HepG2 (cell line): ENCODE results near the gene SIRT7. TPM values are rescaled to one million over a fixed set of nuclear protein-coding genes. Genes with fewer than 3 reads are reported as not detected.

Source experiments
- ARNT2 ChIP-seq: sonication (generic); formaldehyde crosslinking; IDR thresholded peaks from 2 replicates; pipeline ENCODE4 v1.8.0; 2022; ENCODE audit warnings: mild to moderate bottlenecking, low read depth, missing genetic modification reagents, moderate library complexity
- DMTF1 ChIP-seq: sonication (generic); formaldehyde crosslinking; IDR thresholded peaks from 2 replicates; pipeline ENCODE4 v1.4.0; 2020; ENCODE audit warnings: mild to moderate bottlenecking, missing genetic modification reagents
- ETV5 ChIP-seq: IDR thresholded peaks from 2 replicates; pipeline ENCODE4 v1.6.1; 2018; ENCODE audit warnings: missing biosample characterization, missing genetic modification reagents, inconsistent platforms, borderline replicate concordance
- FOXC1 ChIP-seq: sonication (generic); formaldehyde crosslinking; IDR thresholded peaks from 2 replicates; pipeline ENCODE4 v1.8.0; 2022; ENCODE audit warnings: mild to moderate bottlenecking, missing genetic modification reagents, borderline replicate concordance
- HMG20A ChIP-seq: IDR thresholded peaks from 2 replicates; pipeline ENCODE4 v1.6.1; 2016; ENCODE audit warnings: borderline replicate concordance
- KLF6 ChIP-seq: IDR thresholded peaks from 2 replicates; pipeline ENCODE4 v1.8.0; 2016; ENCODE audit warnings: missing biosample characterization, missing genetic modification reagents
- MTF1 ChIP-seq: sonication (generic); formaldehyde crosslinking; IDR thresholded peaks from 2 replicates; pipeline ENCODE4 v1.5.0; 2020; ENCODE audit warnings: missing genetic modification reagents
- NKX3-1 ChIP-seq: sonication (generic); formaldehyde crosslinking; IDR thresholded peaks from 2 replicates; pipeline ENCODE4 v1.5.0; 2020; ENCODE audit warnings: missing genetic modification reagents
- SNAI1 ChIP-seq: sonication (generic); formaldehyde crosslinking; IDR thresholded peaks from 2 replicates; pipeline ENCODE4 v1.5.0; 2020; ENCODE audit warnings: mild to moderate bottlenecking, missing genetic modification reagents, borderline replicate concordance
- TOE1 ChIP-seq: sonication (generic); formaldehyde crosslinking; IDR thresholded peaks from 2 replicates; pipeline ENCODE4 v1.4.0; 2020; ENCODE audit warnings: mild to moderate bottlenecking, missing genetic modification reagents
- ZBTB20 ChIP-seq: sonication (generic); formaldehyde crosslinking; IDR thresholded peaks from 2 replicates; pipeline ENCODE4 v1.8.1; 2023; ENCODE audit warnings: missing genetic modification reagents, low read depth, mild to moderate bottlenecking, borderline replicate concordance
- ZFY ChIP-seq: sonication (generic); formaldehyde crosslinking; IDR thresholded peaks from 2 replicates; pipeline ENCODE4 v1.4.0; 2020; ENCODE audit warnings: missing genetic modification reagents
- ZNF180 ChIP-seq: sonication (generic); formaldehyde crosslinking; IDR thresholded peaks from 2 replicates; pipeline ENCODE4 v1.4.0; 2020; ENCODE audit warnings: low read depth, missing genetic modification reagents, borderline replicate concordance
- ZNF230 ChIP-seq: sonication (generic); formaldehyde crosslinking; IDR thresholded peaks from 2 replicates; pipeline ENCODE4 v1.4.0; 2020; ENCODE audit warnings: mild to moderate bottlenecking, missing genetic modification reagents
- ZNF253 ChIP-seq: sonication (generic); formaldehyde crosslinking; IDR thresholded peaks from 2 replicates; pipeline ENCODE4 v1.8.0; 2022; ENCODE audit warnings: mild to moderate bottlenecking, missing genetic modification reagents, borderline replicate concordance
- ZNF724P ChIP-seq: sonication (generic); formaldehyde crosslinking; IDR thresholded peaks from 2 replicates; pipeline ENCODE4 v1.8.0; 2022; ENCODE audit warnings: missing genetic modification reagents, borderline replicate concordance
- ZNF772 ChIP-seq: sonication (generic); formaldehyde crosslinking; IDR thresholded peaks from 2 replicates; pipeline ENCODE4 v1.5.0; 2020; ENCODE audit warnings: mild to moderate bottlenecking, missing genetic modification reagents
- polyA plus RNA-seq, 8 experiments: library from polyadenylated mRNA; depleted of rRNA in 3 of 8; stranded (reverse) in 7 of 8; unstranded in 1 of 8; fragments of >200 nt; fragmentation: Illumina TruSeq in 4 of 8; extraction: Trizol in 4 of 8; gene quantifications; 2 replicates each; pipeline versions ENCODE4 v1.2.1 to v1.2.3, GENCODE V29; 2011 to 2016; ENCODE audit warnings: low read depth in 4 of 8, missing spikeins in 1 of 8, mixed read lengths in 1 of 8; ENCODE audit not compliant: insufficient read depth in 1 of 8
- total RNA-seq, 5 experiments: library from RNA; depleted of rRNA; stranded (reverse); fragments of >200 nt; fragmentation: Illumina TruSeq; extraction: Trizol; gene quantifications; 2 replicates each; pipeline ENCODE4 v1.2.3, GENCODE V29; 2016; ENCODE audit warnings: low read depth in 1 of 5
- TF ChIP-seq, protein P1 (sequence below): sonication (generic); formaldehyde crosslinking; IDR thresholded peaks from 2 replicates; pipeline ENCODE4 v1.8.0; 2022; ENCODE audit warnings: missing genetic modification reagents, mild to moderate bottlenecking, borderline replicate concordance
- TF ChIP-seq, protein P2 (sequence below): IDR thresholded peaks from 2 replicates; pipeline ENCODE4 v1.6.1; 2016; ENCODE audit warnings: missing biosample characterization, missing genetic modification reagents, low read depth
- TF ChIP-seq, protein P3 (sequence below): sonication (generic); formaldehyde crosslinking; IDR thresholded peaks from 2 replicates; pipeline ENCODE4 v1.4.0; 2020; ENCODE audit warnings: missing genetic modification reagents; ENCODE audit errors: not compliant biosample characterization
- TF ChIP-seq, protein P4 (sequence below): sonication (generic); formaldehyde crosslinking; IDR thresholded peaks from 2 replicates; pipeline ENCODE4 v1.5.1; 2020; ENCODE audit warnings: mild to moderate bottlenecking, missing genetic modification reagents, moderate library complexity

Gene SIRT7
- total and polyA plus RNA-seq, 2 of the 13 experiments (the other 11 are each of a cell fraction or from before 2014, with no cell fraction given), result 8.3 to 24.8 TPM

GRCh38 chr17:81952792-81953228, 34.8 kb upstream of the SIRT7 start (continued):
- no peak for TF ChIP-seq ZNF772 (CRISPR knock-in tag)
- TF ChIP-seq, protein P1, sequence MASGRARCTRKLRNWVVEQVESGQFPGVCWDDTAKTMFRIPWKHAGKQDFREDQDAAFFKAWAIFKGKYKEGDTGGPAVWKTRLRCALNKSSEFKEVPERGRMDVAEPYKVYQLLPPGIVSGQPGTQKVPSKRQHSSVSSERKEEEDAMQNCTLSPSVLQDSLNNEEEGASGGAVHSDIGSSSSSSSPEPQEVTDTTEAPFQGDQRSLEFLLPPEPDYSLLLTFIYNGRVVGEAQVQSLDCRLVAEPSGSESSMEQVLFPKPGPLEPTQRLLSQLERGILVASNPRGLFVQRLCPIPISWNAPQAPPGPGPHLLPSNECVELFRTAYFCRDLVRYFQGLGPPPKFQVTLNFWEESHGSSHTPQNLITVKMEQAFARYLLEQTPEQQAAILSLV, result no peak
- TF ChIP-seq, protein P2, sequence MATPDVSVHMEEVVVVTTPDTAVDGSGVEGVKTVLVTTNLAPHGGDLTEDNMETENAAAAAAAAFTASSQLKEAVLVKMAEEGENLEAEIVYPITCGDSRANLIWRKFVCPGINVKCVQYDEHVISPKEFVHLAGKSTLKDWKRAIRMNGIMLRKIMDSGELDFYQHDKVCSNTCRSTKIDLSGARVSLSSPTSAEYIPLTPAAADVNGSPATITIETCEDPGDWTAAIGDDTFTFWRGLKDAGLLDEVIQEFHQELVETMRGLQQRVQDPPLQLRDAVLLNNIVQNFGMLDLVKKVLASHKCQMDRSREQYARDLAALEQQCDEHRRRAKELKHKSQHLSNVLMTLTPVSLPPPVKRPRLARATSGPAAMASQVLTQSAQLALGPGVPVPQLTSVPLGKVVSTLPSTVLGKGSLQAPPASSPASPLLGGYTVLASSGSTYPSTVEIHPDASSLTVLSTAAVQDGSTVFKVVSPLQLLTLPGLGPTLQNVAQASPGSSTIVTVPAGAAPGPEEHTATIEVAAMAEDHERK, result no peak
- no peak for TF ChIP-seq ZNF724P (CRISPR knock-in tag)
- TF ChIP-seq, protein P3, sequence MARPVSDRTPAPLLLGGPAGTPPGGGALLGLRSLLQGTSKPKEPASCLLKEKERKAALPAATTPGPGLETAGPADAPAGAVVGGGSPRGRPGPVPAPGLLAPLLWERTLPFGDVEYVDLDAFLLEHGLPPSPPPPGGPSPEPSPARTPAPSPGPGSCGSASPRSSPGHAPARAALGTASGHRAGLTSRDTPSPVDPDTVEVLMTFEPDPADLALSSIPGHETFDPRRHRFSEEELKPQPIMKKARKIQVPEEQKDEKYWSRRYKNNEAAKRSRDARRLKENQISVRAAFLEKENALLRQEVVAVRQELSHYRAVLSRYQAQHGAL (CRISPR knock-in tag), result no peak
- TF ChIP-seq TOE1 (CRISPR knock-in tag), result no peak
- no peak for TF ChIP-seq ZNF253
- no peak for TF ChIP-seq ARNT2 (CRISPR knock-in tag)
- no peak for TF ChIP-seq FOXC1 (CRISPR knock-in tag)
- 0 out of 2 replicates have a peak, but pooled peaks have one; percentile 15 for TF ChIP-seq ZFY (CRISPR knock-in tag)
- TF ChIP-seq KLF6 (CRISPR knock-in tag), result no peak
- no peak for TF ChIP-seq ZNF180 (CRISPR knock-in tag)
- no peak for TF ChIP-seq NKX3-1 (CRISPR knock-in tag)
- TF ChIP-seq, protein P4, sequence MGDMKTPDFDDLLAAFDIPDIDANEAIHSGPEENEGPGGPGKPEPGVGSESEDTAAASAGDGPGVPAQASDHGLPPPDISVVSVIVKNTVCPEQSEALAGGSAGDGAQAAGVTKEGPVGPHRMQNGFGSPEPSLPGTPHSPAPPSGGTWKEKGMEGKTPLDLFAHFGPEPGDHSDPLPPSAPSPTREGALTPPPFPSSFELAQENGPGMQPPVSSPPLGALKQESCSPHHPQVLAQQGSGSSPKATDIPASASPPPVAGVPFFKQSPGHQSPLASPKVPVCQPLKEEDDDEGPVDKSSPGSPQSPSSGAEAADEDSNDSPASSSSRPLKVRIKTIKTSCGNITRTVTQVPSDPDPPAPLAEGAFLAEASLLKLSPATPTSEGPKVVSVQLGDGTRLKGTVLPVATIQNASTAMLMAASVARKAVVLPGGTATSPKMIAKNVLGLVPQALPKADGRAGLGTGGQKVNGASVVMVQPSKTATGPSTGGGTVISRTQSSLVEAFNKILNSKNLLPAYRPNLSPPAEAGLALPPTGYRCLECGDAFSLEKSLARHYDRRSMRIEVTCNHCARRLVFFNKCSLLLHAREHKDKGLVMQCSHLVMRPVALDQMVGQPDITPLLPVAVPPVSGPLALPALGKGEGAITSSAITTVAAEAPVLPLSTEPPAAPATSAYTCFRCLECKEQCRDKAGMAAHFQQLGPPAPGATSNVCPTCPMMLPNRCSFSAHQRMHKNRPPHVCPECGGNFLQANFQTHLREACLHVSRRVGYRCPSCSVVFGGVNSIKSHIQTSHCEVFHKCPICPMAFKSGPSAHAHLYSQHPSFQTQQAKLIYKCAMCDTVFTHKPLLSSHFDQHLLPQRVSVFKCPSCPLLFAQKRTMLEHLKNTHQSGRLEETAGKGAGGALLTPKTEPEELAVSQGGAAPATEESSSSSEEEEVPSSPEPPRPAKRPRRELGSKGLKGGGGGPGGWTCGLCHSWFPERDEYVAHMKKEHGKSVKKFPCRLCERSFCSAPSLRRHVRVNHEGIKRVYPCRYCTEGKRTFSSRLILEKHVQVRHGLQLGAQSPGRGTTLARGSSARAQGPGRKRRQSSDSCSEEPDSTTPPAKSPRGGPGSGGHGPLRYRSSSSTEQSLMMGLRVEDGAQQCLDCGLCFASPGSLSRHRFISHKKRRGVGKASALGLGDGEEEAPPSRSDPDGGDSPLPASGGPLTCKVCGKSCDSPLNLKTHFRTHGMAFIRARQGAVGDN (CRISPR knock-in tag), result peak; percentile 39
- TF ChIP-seq ETV5 (CRISPR knock-in tag), result no peak
- TF ChIP-seq ZNF230, result no peak
- TF ChIP-seq MTF1 (CRISPR knock-in tag), result no peak
- no peak for TF ChIP-seq ZBTB20
- TF ChIP-seq HMG20A (CRISPR knock-in tag), result no peak
- no peak for TF ChIP-seq SNAI1
- no peak for TF ChIP-seq DMTF1 (CRISPR knock-in tag)
